ENCODE data around the gene WDPCP. TPM values are rescaled to one million over a fixed set of nuclear protein-coding genes. Genes with fewer than 3 reads are reported as not detected.

The WDPCP gene
- total RNA-seq, 1 donor from 2014 or later, result 12.4 TPM

GRCh38 chr2:63436488-63436887 lies 151.8 kb downstream of the WDPCP start:
- peaks cover 3% of the 10 kb centered on the region for H3K36me3 Mint-ChIP-seq (ENCODE audit: unreplicated experiment)
- H3K9me3 Mint-ChIP-seq (ENCODE audit: unreplicated experiment), result no peaks in the 10 kb centered on the region
- no peak overlapping the region for H3K4me3 Mint-ChIP-seq (ENCODE audit: unreplicated experiment)
- H3K4me1 Mint-ChIP-seq (ENCODE audit: unreplicated experiment), result peaks cover 5% of the 10 kb centered on the region
- DNase-seq (ENCODE audit: extremely low spot score, unreplicated experiment), result no peak
- no peak for TF ChIP-seq CTCF (IDR thresholded peaks at IDR 0.05)
- H3K27me3 Mint-ChIP-seq (ENCODE audit: unreplicated experiment), result no peaks in the 10 kb centered on the region
- H3K27ac Mint-ChIP-seq (ENCODE audit: unreplicated experiment), result no peak overlapping the region

- Mint-ChIP-seq H3K27me3 (ENCODE audit: unreplicated experiment) (no peaks in the 10 kb centered on the region), H3K4me1 (ENCODE audit: unreplicated experiment) (peaks cover 5% of the 10 kb centered on the region), H3K4me3 (ENCODE audit: unreplicated experiment) (no peak overlapping the region), H3K27ac (ENCODE audit: unreplicated experiment) (no peak overlapping the region), H3K9me3 (ENCODE audit: unreplicated experiment) (no peaks in the 10 kb centered on the region), H3K36me3 (ENCODE audit: unreplicated experiment) (peaks cover 3% of the 10 kb centered on the region)
- no peak for TF ChIP-seq CTCF (IDR thresholded peaks at IDR 0.05)
- DNase-seq (ENCODE audit: extremely low spot score, unreplicated experiment), result no peak
These were observed 153.2 kb downstream of the WDPCP start for GRCh38 chr2:63435070-63435469.

- H3K27ac Mint-ChIP-seq (ENCODE audit: unreplicated experiment), result no peak overlapping the region
- peaks cover 5% of the 10 kb centered on the region for H3K4me1 Mint-ChIP-seq (ENCODE audit: unreplicated experiment)
- no peak overlapping the region for H3K4me3 Mint-ChIP-seq (ENCODE audit: unreplicated experiment)
- H3K36me3 Mint-ChIP-seq (ENCODE audit: unreplicated experiment), result peaks cover 3% of the 10 kb centered on the region
- H3K27me3 Mint-ChIP-seq (ENCODE audit: unreplicated experiment), result no peaks in the 10 kb centered on the region
- DNase-seq (ENCODE audit: extremely low spot score, unreplicated experiment), result no peak
- no peak for TF ChIP-seq CTCF (IDR thresholded peaks at IDR 0.05)
- no peaks in the 10 kb centered on the region for H3K9me3 Mint-ChIP-seq (ENCODE audit: unreplicated experiment)
These were observed 154.0 kb downstream of the WDPCP start for GRCh38 chr2:63434024-63435001.

GRCh38 chr2:63432373-63432772 lies 155.9 kb downstream of the WDPCP start:
- no peaks in the 10 kb centered on the region for H3K27me3 Mint-ChIP-seq (ENCODE audit: unreplicated experiment)
- no peak for DNase-seq (ENCODE audit: extremely low spot score, unreplicated experiment)
- H3K9me3 Mint-ChIP-seq (ENCODE audit: unreplicated experiment), result peaks cover 10% of the 10 kb centered on the region
- H3K4me1 Mint-ChIP-seq (ENCODE audit: unreplicated experiment), result peaks cover 5% of the 10 kb centered on the region
- no peak for TF ChIP-seq CTCF (IDR thresholded peaks at IDR 0.05)
- H3K36me3 Mint-ChIP-seq (ENCODE audit: unreplicated experiment), result peaks cover 11% of the 10 kb centered on the region
- H3K27ac Mint-ChIP-seq (ENCODE audit: unreplicated experiment), result no peak overlapping the region
- H3K4me3 Mint-ChIP-seq (ENCODE audit: unreplicated experiment), result no peak overlapping the region

- H3K27me3 Mint-ChIP-seq (ENCODE audit: unreplicated experiment), result no peaks in the 10 kb centered on the region
- no peak overlapping the region for H3K4me3 Mint-ChIP-seq (ENCODE audit: unreplicated experiment)
- H3K36me3 Mint-ChIP-seq (ENCODE audit: unreplicated experiment), result peaks cover 13% of the 10 kb centered on the region
- peaks cover 3% of the 10 kb centered on the region for H3K4me1 Mint-ChIP-seq (ENCODE audit: unreplicated experiment)
- no peak for DNase-seq (ENCODE audit: extremely low spot score, unreplicated experiment)
- H3K9me3 Mint-ChIP-seq (ENCODE audit: unreplicated experiment), result peaks cover 25% of the 10 kb centered on the region
- no peak for TF ChIP-seq CTCF (IDR thresholded peaks at IDR 0.05)
- H3K27ac Mint-ChIP-seq (ENCODE audit: unreplicated experiment), result no peak overlapping the region
These were observed 162.7 kb downstream of the WDPCP start for GRCh38 chr2:63425606-63426005.

Measured in osteocyte (in vitro differentiated cells).